SW 1271 (cell line): Measurements from ENCODE around the gene ASAP2.
"Not testable (repeated sequence)": the region's sequence is repeated elsewhere in the genome, so short reads cannot be mapped to it uniquely, and the experiment has no call there.

Source experiments
- DNase-seq, 2 experiments: peaks; one replicate each; lab custom pipeline; 2025; lab: John Stamatoyannopoulos, UW

Gene ASAP2

DNA sequence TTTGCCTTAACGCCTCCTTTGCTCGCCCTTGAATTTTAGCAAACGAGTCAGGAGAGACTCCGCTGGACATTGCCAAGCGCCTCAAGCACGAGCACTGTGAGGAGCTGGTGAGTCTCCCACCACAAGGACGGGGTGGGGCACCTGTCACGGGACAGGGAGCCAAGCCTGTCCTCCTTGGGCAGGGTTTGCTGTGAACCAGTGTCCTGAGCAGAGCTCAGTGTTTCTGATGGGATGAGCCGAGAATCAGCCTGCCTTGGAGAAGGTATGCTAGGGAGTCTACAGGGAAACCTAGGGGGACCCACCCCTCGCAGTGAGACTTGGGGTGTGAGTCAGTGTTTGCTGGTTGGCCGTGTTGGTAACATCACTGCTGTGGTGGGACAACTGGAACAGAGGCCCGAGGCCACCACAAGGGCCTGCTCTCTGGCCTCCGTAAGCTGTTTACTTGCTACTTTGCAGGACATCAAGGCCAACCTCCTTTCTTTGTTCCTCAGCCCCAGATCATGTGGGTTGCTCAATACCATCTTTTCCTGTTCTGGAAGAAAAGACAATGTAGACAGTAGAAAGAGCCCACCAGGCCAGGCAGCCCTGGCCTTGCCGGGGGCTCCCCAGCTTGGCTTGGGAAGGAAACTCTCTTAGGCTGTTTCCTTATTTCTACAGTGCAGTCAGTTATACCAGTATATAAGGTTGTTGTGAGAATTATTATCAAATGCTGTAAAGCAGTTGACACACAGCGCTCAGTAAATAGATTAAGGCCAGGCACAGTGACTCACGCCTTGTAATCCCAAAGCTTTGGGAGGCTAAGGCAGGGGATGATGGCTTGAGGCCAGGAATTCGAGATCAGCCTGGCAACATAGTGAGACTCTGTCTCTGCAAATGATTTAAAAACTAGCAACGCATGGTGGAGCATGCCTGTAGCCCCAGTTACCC is 174.4 kb downstream of the ASAP2 start:
- DNase-seq = no peak

GRCh38 chr2:9382604-9383235 is 176.1 kb downstream of the ASAP2 start:
- DNase-seq = no peak

DNA sequence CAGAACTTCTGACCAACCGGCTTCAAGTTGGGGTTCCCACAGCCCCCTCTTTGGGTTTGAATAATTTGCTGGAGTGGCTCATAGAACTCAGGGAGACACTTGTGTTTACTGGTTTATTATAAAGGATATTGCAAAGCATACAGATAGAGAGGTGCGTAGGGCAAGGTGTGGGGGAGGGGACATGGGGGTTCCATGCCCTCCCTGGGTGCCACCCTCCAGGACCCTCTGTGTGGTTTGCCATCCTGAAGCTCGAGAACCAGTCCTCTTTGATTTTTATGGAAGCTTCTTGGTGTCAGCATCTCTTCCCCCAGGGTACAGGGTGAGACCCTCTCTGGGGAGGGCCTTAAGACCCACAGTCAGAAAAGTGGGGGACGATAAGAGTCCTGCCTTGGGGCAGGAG is 177.9 kb downstream of the ASAP2 start:
- DNase-seq = no peak

DNA sequence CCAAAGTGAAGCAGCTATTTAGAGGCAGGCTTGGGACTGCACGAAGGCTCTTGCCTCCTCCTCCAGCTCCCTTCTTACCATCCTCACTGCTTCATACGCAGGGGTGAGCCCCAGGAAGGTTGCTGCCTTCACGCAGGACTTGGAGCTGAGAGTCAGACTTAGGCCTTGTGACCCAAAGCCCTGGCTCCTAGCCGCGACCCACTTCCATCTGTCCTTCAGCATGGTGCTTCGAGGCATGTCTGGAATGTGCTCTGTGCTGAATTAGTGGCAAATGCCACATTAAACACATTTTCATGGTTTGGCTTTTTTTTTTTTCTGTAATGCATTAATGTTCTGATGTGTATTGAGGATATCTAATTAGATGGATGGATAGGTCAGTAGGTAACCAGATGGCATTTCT is 179.2 kb downstream of the ASAP2 start:
- DNase-seq = no peak

GRCh38 chr2:9388199-9388681 is 181.6 kb downstream of the ASAP2 start:
- no peak for DNase-seq

DNA sequence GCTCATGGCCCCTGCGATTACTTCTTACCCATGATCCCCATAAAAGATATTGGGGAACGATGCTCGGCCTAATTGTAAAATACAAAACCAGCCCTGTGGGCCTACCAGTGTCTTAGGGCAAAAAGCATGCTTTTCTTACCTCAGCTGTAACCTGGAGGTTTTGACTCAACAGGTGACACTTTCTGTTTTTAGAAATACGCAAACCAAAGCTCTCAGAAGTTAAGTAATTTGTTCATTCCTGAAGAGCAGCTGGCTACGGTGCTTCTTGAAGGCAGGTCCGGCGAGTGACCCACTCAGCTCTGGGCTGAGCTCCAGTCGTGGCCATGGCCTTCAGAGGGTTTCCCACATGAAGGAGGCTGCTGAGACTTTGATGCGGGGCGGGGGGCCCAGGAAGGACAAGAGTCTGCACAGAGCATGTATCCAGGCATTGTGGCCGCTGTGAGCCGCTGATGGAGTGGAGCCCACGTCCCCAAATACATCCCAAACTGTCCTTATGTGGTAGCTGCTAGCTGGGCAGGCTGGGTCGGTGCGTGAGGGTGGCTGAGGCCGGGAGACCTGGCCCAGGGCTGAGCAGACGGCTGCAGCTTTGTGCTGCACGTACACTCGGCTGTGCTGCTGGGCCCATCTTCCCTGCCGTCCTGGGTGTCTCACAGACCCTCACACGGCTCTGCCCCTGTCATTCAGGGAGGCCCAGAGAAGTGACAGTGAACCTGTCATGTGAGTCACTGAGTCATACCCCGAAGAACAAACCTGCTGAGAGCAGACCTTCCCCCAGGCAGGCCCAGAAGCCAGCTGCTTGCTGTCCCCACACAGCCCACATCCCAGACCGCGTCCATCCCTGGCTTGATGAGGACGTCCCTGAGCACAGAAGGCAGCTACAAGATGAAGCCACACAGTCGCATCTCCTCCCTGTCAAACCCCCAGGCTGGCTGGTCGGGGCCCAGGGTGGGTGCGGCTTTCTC is 182.6 kb downstream of the ASAP2 start:
- DNase-seq = no peak

DNA sequence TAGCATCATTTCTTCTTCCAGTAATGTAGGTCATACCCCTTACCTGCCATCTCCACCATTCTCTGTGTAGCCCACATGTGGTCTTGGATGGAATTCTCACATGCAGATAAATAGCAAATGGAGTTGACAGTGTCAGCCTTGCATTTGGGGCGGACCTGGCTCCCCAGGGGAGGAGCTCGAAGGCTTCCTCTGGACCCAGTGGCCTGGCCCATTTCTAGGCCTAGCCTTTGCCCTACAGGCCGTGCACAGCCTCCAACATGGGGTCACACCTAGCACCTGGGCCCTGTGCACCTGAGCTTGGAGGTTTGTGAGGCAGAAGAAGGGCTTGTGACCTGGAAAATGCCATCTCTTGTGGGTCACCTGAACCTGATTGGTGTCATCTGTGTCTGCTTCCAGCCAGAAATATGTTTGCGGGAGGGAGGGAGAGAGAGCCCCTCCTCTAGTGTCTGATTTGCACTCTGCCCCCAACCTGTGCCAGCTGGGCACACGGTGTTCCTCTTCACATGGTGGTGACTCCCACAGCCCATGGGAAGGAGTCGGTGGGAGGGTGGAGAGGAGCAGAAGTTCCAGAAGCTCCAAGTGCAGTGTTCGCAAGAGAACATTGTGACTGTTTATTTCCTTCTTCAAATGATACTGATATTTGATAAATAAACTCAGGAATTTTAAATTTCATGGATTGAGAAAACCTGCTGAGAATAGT is 183.7 kb downstream of the ASAP2 start:
- no peak for DNase-seq

DNA sequence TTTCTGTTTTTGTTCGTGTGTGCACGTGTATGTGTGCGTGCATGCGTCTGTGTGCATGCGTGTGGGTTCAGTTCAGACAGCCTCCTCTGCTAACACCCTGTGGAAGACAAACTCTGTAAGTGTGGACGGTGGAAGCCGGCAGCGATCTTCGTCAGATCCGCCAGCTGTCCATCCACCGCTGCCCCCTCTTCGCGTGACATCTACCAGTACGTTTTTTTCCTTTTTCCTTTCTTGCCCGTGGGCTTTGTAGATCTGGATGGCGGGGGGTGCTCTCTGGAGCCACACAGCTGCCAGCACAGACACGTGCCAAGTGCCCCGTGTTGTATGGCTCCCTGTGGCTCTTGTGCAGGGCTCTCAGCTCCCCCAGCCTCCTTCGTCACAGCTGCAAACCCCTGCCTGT is 184.4 kb downstream of the ASAP2 start:
- no peak for DNase-seq

DNA sequence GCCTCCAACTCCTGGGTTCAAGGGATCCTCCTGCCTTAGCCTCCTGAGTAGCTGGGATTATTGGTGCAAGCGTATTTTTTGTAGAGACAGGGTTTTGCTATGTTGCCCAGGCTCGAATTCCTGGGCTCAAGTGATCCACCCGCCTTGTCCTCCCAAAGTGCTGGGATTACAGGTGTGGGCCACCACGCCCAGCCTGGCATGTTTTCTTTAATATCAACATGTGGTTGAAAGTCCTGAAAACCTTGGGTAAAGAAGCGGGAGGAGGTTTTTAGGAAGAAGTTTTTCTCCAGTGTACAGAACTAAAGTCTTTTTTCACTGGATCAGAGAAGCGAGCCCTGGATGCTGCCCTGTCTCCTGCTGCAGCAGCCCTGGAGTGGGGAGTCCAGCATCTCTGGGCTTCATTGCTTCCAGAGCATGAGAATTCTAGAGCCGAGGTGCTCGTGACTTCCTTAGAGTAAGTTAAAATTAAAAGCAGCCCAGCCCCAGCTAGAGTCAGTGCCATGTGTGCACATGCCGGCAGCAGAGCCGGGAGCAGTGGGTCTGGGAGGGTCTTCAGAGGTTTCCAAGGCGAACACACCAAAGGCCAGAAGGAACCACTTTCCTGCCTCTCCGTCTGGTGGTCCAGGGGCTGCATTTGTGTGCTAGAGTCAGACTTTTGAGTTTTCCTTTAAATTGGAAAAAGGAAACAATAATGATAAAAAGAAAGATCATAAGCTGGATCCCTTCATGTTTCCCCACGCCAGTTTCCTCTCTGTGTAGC is 185.5 kb downstream of the ASAP2 start:
- no peak for DNase-seq

DNA sequence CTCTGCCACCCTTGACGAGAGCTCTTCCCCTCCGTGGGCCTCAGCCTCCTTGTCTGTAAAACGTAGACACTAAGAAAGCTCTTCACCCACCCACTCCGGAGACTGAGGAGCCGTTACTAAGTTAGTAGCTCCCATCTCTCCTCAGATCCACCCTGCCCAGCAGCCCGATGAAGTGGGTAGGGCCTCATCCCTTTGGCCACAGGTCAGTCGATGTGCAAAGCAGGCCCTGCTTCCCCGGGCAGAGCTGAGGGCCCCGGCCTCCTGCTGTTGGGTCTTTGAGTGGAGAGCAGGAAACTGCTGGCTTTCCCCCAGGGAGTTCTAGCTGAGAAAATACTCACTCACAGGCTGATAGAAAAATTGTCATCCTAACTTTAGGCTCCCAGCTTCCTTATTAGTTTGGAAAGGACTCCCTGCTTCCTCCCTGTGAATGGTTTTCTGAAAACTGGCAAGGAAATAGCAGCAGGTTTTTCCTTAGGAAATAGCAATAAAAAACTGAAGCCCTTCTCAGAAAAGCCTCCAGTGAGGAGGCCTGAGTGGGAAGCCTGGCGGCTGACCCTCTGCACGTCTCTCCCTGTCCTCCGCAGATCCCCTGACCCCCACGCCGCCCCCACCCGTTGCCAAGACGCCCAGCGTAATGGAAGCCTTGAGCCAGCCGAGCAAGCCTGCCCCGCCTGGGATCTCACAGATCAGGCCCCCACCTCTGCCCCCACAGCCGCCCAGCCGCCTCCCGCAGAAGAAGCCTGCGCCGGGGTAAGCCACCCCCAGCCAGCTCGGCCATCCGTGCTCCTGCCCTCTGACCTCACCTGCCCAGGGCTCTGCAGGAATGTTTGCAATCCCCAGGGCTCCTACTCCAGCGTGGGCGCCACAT is 186.5 kb downstream of the ASAP2 start:
- DNase-seq = no peak

GRCh38 chr2:9394816-9395215 is 188.2 kb downstream of the ASAP2 start:
- no peak for DNase-seq

DNA sequence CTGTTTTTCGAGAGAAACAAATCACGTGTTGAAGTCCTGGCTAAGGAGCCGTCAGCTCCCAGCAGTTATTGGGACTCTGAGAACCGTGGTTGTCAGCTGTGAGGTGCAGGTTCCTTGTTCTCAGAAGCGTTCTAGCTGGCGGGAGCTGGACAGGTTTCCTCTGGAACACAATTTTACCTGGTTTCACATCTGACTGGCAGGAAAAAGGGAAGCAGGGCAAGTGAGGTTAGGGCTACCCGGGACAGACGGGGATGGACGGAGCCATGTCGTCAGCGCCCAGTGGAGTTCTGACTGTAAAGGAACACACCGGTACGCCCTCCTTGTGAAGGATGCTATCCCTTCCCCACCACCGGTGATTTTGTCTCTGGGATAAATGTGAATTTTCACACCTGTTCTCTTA is 190.6 kb downstream of the ASAP2 start:
- no peak for DNase-seq

GRCh38 chr2:9398251-9398650 is 191.6 kb downstream of the ASAP2 start:
- not testable (repeated sequence) for DNase-seq

- no peak for DNase-seq
Observed at GRCh38 chr2:9398881-9399780, 192.5 kb downstream of the ASAP2 start.

GRCh38 chr2:9400268-9401058 is 193.9 kb downstream of the ASAP2 start:
- no peak for DNase-seq

GRCh38 chr2:9401059-9401547 is 194.5 kb downstream of the ASAP2 start:
- no peak for DNase-seq

GRCh38 chr2:9401646-9402371 is 195.2 kb downstream of the ASAP2 start:
- DNase-seq = no peak
